ENCODE results near the gene CCDC15. TPM values are rescaled to one million over a fixed set of nuclear protein-coding genes. Genes with fewer than 3 reads are reported as not detected.
"Not testable (repeated sequence)": the region's sequence is repeated elsewhere in the genome, so short reads cannot be mapped to it uniquely, and the experiment has no call there.

The CCDC15 gene
- total RNA-seq, 1 donor from 2014 or later, result 1.6 TPM

- DNase-seq (ENCODE audit: low read depth in 2 of 2), result no peak
Observed at GRCh38 chr11:125080531-125080911, 126.5 kb downstream of the CCDC15 start.

GRCh38 chr11:125081098-125081798 lies 127.2 kb downstream of the CCDC15 start:
- DNase-seq (ENCODE audit: low read depth in 2 of 2), result no peak

GRCh38 chr11:125082040-125082439 lies 128.0 kb downstream of the CCDC15 start:
- DNase-seq (ENCODE audit: low read depth in 2 of 2), result no peak

- peak; percentile 61 to 93 for DNase-seq (ENCODE audit: low read depth in 2 of 2)
Observed at GRCh38 chr11:125082611-125083311, 128.8 kb downstream of the CCDC15 start.

GRCh38 chr11:125083312-125084056 lies 129.5 kb downstream of the CCDC15 start:
- no peak for DNase-seq (ENCODE audit: low read depth in 2 of 2)

GRCh38 chr11:125084057-125084416 lies 130.0 kb downstream of the CCDC15 start:
- DNase-seq (ENCODE audit: low read depth in 2 of 2), result no peak

- no peak for DNase-seq (ENCODE audit: low read depth in 2 of 2)
Observed at GRCh38 chr11:125084761-125085231, 130.8 kb downstream of the CCDC15 start.

- DNase-seq (ENCODE audit: low read depth in 2 of 2), result no peak
Observed at GRCh38 chr11:125085301-125086081, 131.5 kb downstream of the CCDC15 start.

- DNase-seq (ENCODE audit: low read depth in 2 of 2), result no peak
Observed at GRCh38 chr11:125086633-125087296, 132.8 kb downstream of the CCDC15 start.

GRCh38 chr11:125088123-125088522 lies 134.1 kb downstream of the CCDC15 start:
- DNase-seq (ENCODE audit: low read depth in 2 of 2), result no peak

- DNase-seq (ENCODE audit: low read depth in 2 of 2), result no peak
Observed at GRCh38 chr11:125088576-125089455, 134.8 kb downstream of the CCDC15 start.

- not testable (repeated sequence) for DNase-seq (ENCODE audit: low read depth in 2 of 2)
Observed at GRCh38 chr11:125089481-125089880, 135.5 kb downstream of the CCDC15 start.

GRCh38 chr11:125090151-125090550 lies 136.1 kb downstream of the CCDC15 start:
- not testable (repeated sequence) for DNase-seq (ENCODE audit: low read depth in 2 of 2)

GRCh38 chr11:125090816-125091215 lies 136.8 kb downstream of the CCDC15 start:
- DNase-seq (ENCODE audit: low read depth in 2 of 2), result no peak

Other genes starting within 250 kb of the CCDC15 start
- gene NRGN, start 214.3 kb upstream of the CCDC15 start, total RNA-seq, result 0.20 and 0.65 TPM in 2 replicates
- under 0.01 TPM in 1 of 2 replicates, not detected in the other for gene VSIG2, start 201.9 kb upstream of the CCDC15 start, total RNA-seq
- 8.9 and 35.1 TPM in 2 replicates for gene ESAM, start 191.9 kb upstream of the CCDC15 start, total RNA-seq
- 3.9 and 5.6 TPM in 2 replicates for gene MSANTD2, start 153.8 kb upstream of the CCDC15 start, total RNA-seq
- 5.7 and 14.7 TPM in 2 replicates for gene ROBO3, start 88.8 kb upstream of the CCDC15 start, total RNA-seq
- 272 and 369 TPM in 2 replicates for gene ROBO4, start 56.3 kb upstream of the CCDC15 start, total RNA-seq
- under 0.01 and 0.20 TPM in 2 replicates for gene HEPN1, start 35.0 kb upstream of the CCDC15 start, total RNA-seq
- under 0.01 TPM in 2 replicates for gene HEPACAM, start 18.2 kb upstream of the CCDC15 start, total RNA-seq
- 0.20 and 0.87 TPM in 2 replicates for gene SLC37A2, start 109.1 kb downstream of the CCDC15 start, total RNA-seq
- 14.4 and 17.9 TPM in 2 replicates for gene TMEM218, start 157.4 kb downstream of the CCDC15 start, total RNA-seq
- not detected in 2 replicates for gene PKNOX2, start 210.5 kb downstream of the CCDC15 start, total RNA-seq